ENCODE measurements around the gene ARL6IP5.

- no peak for TF ChIP-seq POLR2AphosphoS5 (IDR thresholded peaks at IDR 0.05; ENCODE audit: low read depth, low read length)
- no peak for TF ChIP-seq POLR2A (IDR thresholded peaks at IDR 0.05; ENCODE audit: low read depth, low read length)
- no peak for TF ChIP-seq TAF1 (IDR thresholded peaks at IDR 0.05; ENCODE audit: low read depth, low read length)
- no peak for TF ChIP-seq SPI1 (IDR thresholded peaks at IDR 0.05; ENCODE audit: low read depth, low read length)
- TF ChIP-seq PAX5 (IDR thresholded peaks at IDR 0.05; ENCODE audit: insufficient read depth, low read length, severe bottlenecking), result no peak
- no peak for TF ChIP-seq POU2F2 (IDR thresholded peaks at IDR 0.05; ENCODE audit: low read depth, low read length)
These were observed 52.7 kb downstream of the ARL6IP5 start for GRCh38 chr3:69137412-69137811.

All from GM12891 (cell line).